Measurements from ENCODE around the gene PDK3.

Gene PDK3

GRCh38 chrX:24482823-24483415 is 17.8 kb downstream of the PDK3 start:
- DNase-seq: no peak

GRCh38 chrX:24483596-24483995 is 18.5 kb downstream of the PDK3 start:
- no peak for DNase-seq

- DNase-seq: no peak
Measured at GRCh38 chrX:24485323-24485722, 20.2 kb downstream of the PDK3 start.

- DNase-seq: no peak
Measured at GRCh38 chrX:24485976-24486680, 21.0 kb downstream of the PDK3 start.

- no peak for DNase-seq
Measured at GRCh38 chrX:24487571-24487970, 22.5 kb downstream of the PDK3 start.

GRCh38 chrX:24491741-24492140 is 26.7 kb downstream of the PDK3 start:
- no peak for DNase-seq

GRCh38 chrX:24493740-24494581 is 28.9 kb downstream of the PDK3 start:
- no peak for DNase-seq

- DNase-seq: peak in 2 of 4 experiments; percentile 16 to 29
Measured at GRCh38 chrX:24494647-24495075, 29.6 kb downstream of the PDK3 start.

- DNase-seq: no peak
Measured at GRCh38 chrX:24495700-24496099, 30.6 kb downstream of the PDK3 start.

- DNase-seq: peak in 1 of 4 experiments; percentile 17
Measured at GRCh38 chrX:24498181-24498580, 33.1 kb downstream of the PDK3 start.

- DNase-seq: peak in 2 of 4 experiments; percentile 14 to 34
Measured at GRCh38 chrX:24498975-24499374, 33.9 kb downstream of the PDK3 start.

- no peak for DNase-seq
Measured at GRCh38 chrX:24506082-24506481, 41.0 kb downstream of the PDK3 start.

GRCh38 chrX:24508375-24508774 is 43.3 kb downstream of the PDK3 start:
- no peak for DNase-seq

GRCh38 chrX:24513416-24513815 is 48.3 kb downstream of the PDK3 start:
- DNase-seq: no peak

- no peak for DNase-seq
Measured at GRCh38 chrX:24515447-24515846, 50.4 kb downstream of the PDK3 start.

GRCh38 chrX:24520472-24520871 is 55.4 kb downstream of the PDK3 start:
- DNase-seq: no peak

GRCh38 chrX:24525455-24525854 is 60.4 kb downstream of the PDK3 start:
- DNase-seq: no peak

GRCh38 chrX:24526616-24527015 is 61.5 kb downstream of the PDK3 start:
- no peak for DNase-seq

GRCh38 chrX:24528605-24529004 is 63.5 kb downstream of the PDK3 start:
- no peak for DNase-seq

- no peak for DNase-seq
Measured at GRCh38 chrX:24536551-24536950, 71.5 kb downstream of the PDK3 start.

- DNase-seq: no peak
Measured at GRCh38 chrX:24542756-24543155, 77.7 kb downstream of the PDK3 start.

- DNase-seq: no peak
Measured at GRCh38 chrX:24547961-24548360, 82.9 kb downstream of the PDK3 start.

GRCh38 chrX:24550166-24550565 is 85.1 kb downstream of the PDK3 start:
- DNase-seq: no peak

- DNase-seq: peak in 3 of 4 experiments; percentile 7 to 43 (median 28)
Measured at GRCh38 chrX:24553011-24553410, 87.9 kb downstream of the PDK3 start.

Data from suppressor macrophage (primary cell).